CD4-positive, alpha-beta memory T cell (primary cell): ENCODE data around the gene ELMOD1. TPM values are rescaled to one million over a fixed set of nuclear protein-coding genes. Genes with fewer than 3 reads are reported as not detected.

Experiments used
- CTCF ChIA-PET: fragments of 350-600 bp; sonication (Branson Sonifier 250); formaldehyde crosslinking; loops from one replicate; lab custom pipeline; 2021; ENCODE audit warnings: inconsistent platforms; ENCODE audit not compliant: partially characterized antibody; lab: Charles Lee
- POLR2A ChIA-PET: fragments of 350-600 bp; sonication (Branson Sonifier 250); formaldehyde crosslinking; loops from one replicate; lab custom pipeline; 2021; ENCODE audit not compliant: partially characterized antibody; lab: Charles Lee
- DNase-seq, 5 donors: peaks; one replicate each; pipeline versions ENCODE4 v3.0.0 to v3.0.0-alpha.2; 2020 to 2022; ENCODE audit warnings: mixed read lengths in 1 of 5
- H3K27ac ChIP-seq: one replicate; pipeline ENCODE4 v1.7.0; 2013; ENCODE audit warnings: low read depth, low read length
- H3K27me3 ChIP-seq: 2 replicates; pipeline ENCODE4 v1.7.0; 2013; ENCODE audit warnings: mild to moderate bottlenecking, low read length, moderate library complexity; ENCODE audit not compliant: insufficient read depth
- H3K36me3 ChIP-seq: 2 replicates; pipeline ENCODE4 v1.7.0; 2013; ENCODE audit warnings: mild to moderate bottlenecking, low read length, moderate library complexity; ENCODE audit not compliant: insufficient read depth
- H3K4me1 ChIP-seq: 2 replicates; pipeline ENCODE4 v1.7.0; 2013; ENCODE audit warnings: mild to moderate bottlenecking, low read length, moderate library complexity; ENCODE audit not compliant: insufficient read depth
- H3K4me3 ChIP-seq, 2 donors: one replicate each; pipeline ENCODE4 v1.7.0; 2013; ENCODE audit warnings: low read length in 2 of 2, mild to moderate bottlenecking in 1 of 2
- H3K9me3 ChIP-seq, 2 donors: one replicate each; pipeline ENCODE4 v1.7.0; 2013; ENCODE audit warnings: low read length in 2 of 2, control low read depth in 1 of 2; ENCODE audit not compliant: control insufficient read depth in 1 of 2
- H3K27ac Mint-ChIP-seq, 7 donors: one replicate each; pipeline ENCODE4 v1.8.0; 2020 to 2021; ENCODE audit warnings: mixed read lengths in 7 of 7, mild to moderate bottlenecking in 6 of 7, inconsistent platforms in 3 of 7, moderate library complexity in 3 of 7
- H3K27me3 Mint-ChIP-seq, 2 donors: one replicate each; pipeline ENCODE4 v1.8.0; 2020 to 2021; ENCODE audit warnings: mixed read lengths in 2 of 2
- H3K36me3 Mint-ChIP-seq, 2 donors: one replicate each; pipeline ENCODE4 v1.8.0; 2020 to 2021; ENCODE audit warnings: mixed read lengths in 2 of 2, inconsistent platforms in 1 of 2, mild to moderate bottlenecking in 1 of 2
- H3K4me1 Mint-ChIP-seq, 4 donors: one replicate each; pipeline ENCODE4 v1.8.0; 2020 to 2021; ENCODE audit warnings: mixed read lengths in 4 of 4, mild to moderate bottlenecking in 1 of 4
- H3K4me3 Mint-ChIP-seq, 8 donors: one replicate each; pipeline ENCODE4 v1.8.0; 2020 to 2021; ENCODE audit warnings: mixed read lengths in 8 of 8, mild to moderate bottlenecking in 7 of 8, moderate library complexity in 6 of 8, inconsistent platforms in 3 of 8
- H3K9me3 Mint-ChIP-seq, 8 donors: one replicate each; pipeline ENCODE4 v1.8.0; 2020 to 2021; ENCODE audit warnings: mixed read lengths in 8 of 8, mild to moderate bottlenecking in 5 of 8, inconsistent platforms in 3 of 8, moderate library complexity in 1 of 8
- intact Hi-C: fragments of 100-400 bp; cut with micrococcal nuclease; formaldehyde crosslinking; loops from one replicate; pipeline ENCODE4 v1.15.1; 2023
- polyA plus RNA-seq, 2 donors: library from polyadenylated mRNA; unstranded; fragments of 300-500 nt; fragmentation: Illumina TruSeq; gene quantifications; one replicate each; pipeline ENCODE4 v1.2.3, GENCODE V29; 2021
- total RNA-seq, 2 experiments: library from RNA; stranded (reverse); gene quantifications; one replicate each; pipeline ENCODE4 v1.2.3, GENCODE V29; 2021

ELMOD1 gene
- total and polyA plus RNA-seq, 4 experiments from 2014 or later, result not detected

- Mint-ChIP-seq H3K36me3 (no peaks in the 10 kb centered on the region), H3K9me3 (no peaks in the 10 kb centered on the region), H3K27ac (no peak overlapping the region), H3K4me3 (no peak overlapping the region), H3K4me1 (no peaks in the 10 kb centered on the region), H3K27me3 (peaks cover 21 to 25% of the 10 kb centered on the region in 2 donors)
- H3K9me3 ChIP-seq, result no peaks in the 10 kb centered on the region
- H3K27ac ChIP-seq, result no peak overlapping the region
- intact Hi-C loops, result no loop called here
- no peak for DNase-seq
- POLR2A ChIA-PET, result no interaction called here
- H3K4me3 ChIP-seq, result no peak overlapping the region
- CTCF ChIA-PET, result no interaction called here
- no peaks in the 10 kb centered on the region for H3K36me3 ChIP-seq
- no peaks in the 10 kb centered on the region for H3K27me3 ChIP-seq
- no peaks in the 10 kb centered on the region for H3K4me1 ChIP-seq
Measured at GRCh38 chr11:107705027-107705426, 114.1 kb downstream of the ELMOD1 start.

- Mint-ChIP-seq H3K4me3 (no peak overlapping the region), H3K27me3 (peaks cover 19 to 21% of the 10 kb centered on the region in 2 donors), H3K36me3 (no peaks in the 10 kb centered on the region), H3K27ac (no peak overlapping the region), H3K9me3 (no peaks in the 10 kb centered on the region), H3K4me1 (no peaks in the 10 kb centered on the region)
- H3K9me3 ChIP-seq, result no peaks in the 10 kb centered on the region
- DNase-seq, result no peak
- intact Hi-C loops, result no loop called here
- H3K27me3 ChIP-seq, result no peaks in the 10 kb centered on the region
- ChIA-PET POLR2A (no interaction called here), CTCF (no interaction called here)
- no peaks in the 10 kb centered on the region for H3K4me1 ChIP-seq
- H3K27ac ChIP-seq, result no peak overlapping the region
- H3K4me3 ChIP-seq, result no peak overlapping the region
- H3K36me3 ChIP-seq, result no peaks in the 10 kb centered on the region
Measured at GRCh38 chr11:107706531-107706930, 115.6 kb downstream of the ELMOD1 start.

GRCh38 chr11:107707215-107707671 is 116.3 kb downstream of the ELMOD1 start:
- Mint-ChIP-seq H3K9me3 (no peaks in the 10 kb centered on the region), H3K36me3 (no peaks in the 10 kb centered on the region), H3K4me1 (no peaks in the 10 kb centered on the region), H3K27me3 (peaks cover 19 to 21% of the 10 kb centered on the region in 2 donors), H3K4me3 (no peak overlapping the region), H3K27ac (no peak overlapping the region)
- Histone ChIP-seq H3K4me3 (no peak overlapping the region), H3K27ac (no peak overlapping the region), H3K27me3 (no peaks in the 10 kb centered on the region), H3K36me3 (no peaks in the 10 kb centered on the region), H3K4me1 (no peaks in the 10 kb centered on the region), H3K9me3 (no peaks in the 10 kb centered on the region)
- intact Hi-C loops, result no loop called here
- ChIA-PET POLR2A (no interaction called here), CTCF (no interaction called here)
- no peak for DNase-seq

- Histone ChIP-seq H3K27me3 (no peaks in the 10 kb centered on the region), H3K27ac (no peak overlapping the region), H3K36me3 (no peaks in the 10 kb centered on the region), H3K9me3 (no peaks in the 10 kb centered on the region), H3K4me3 (no peak overlapping the region), H3K4me1 (no peaks in the 10 kb centered on the region)
- Mint-ChIP-seq H3K36me3 (no peaks in the 10 kb centered on the region), H3K4me1 (no peaks in the 10 kb centered on the region), H3K27ac (no peak overlapping the region), H3K27me3 (peaks cover 19 to 21% of the 10 kb centered on the region in 2 donors), H3K4me3 (no peak overlapping the region), H3K9me3 (no peaks in the 10 kb centered on the region)
- intact Hi-C loops, result no loop called here
- CTCF ChIA-PET, result no interaction called here
- no peak for DNase-seq
- POLR2A ChIA-PET, result no interaction called here
Measured at GRCh38 chr11:107707807-107708206, 116.9 kb downstream of the ELMOD1 start.

- ChIA-PET CTCF (no interaction called here), POLR2A (no interaction called here)
- no peaks in the 10 kb centered on the region for H3K36me3 ChIP-seq
- intact Hi-C loops, result no loop called here
- no peaks in the 10 kb centered on the region for H3K9me3 Mint-ChIP-seq
- H3K9me3 ChIP-seq, result no peaks in the 10 kb centered on the region
- no peaks in the 10 kb centered on the region for H3K4me1 Mint-ChIP-seq
- no peaks in the 10 kb centered on the region for H3K36me3 Mint-ChIP-seq
- no peak overlapping the region for H3K4me3 Mint-ChIP-seq
- no peaks in the 10 kb centered on the region for H3K4me1 ChIP-seq
- no peak for DNase-seq
- no peaks in the 10 kb centered on the region for H3K27me3 ChIP-seq
- no peak overlapping the region for H3K4me3 ChIP-seq
- H3K27ac Mint-ChIP-seq, result no peak overlapping the region
- peaks cover 13 to 15% of the 10 kb centered on the region in 2 donors for H3K27me3 Mint-ChIP-seq
- no peak overlapping the region for H3K27ac ChIP-seq
Measured at GRCh38 chr11:107708792-107709191, 117.8 kb downstream of the ELMOD1 start.

GRCh38 chr11:107710301-107710700 is 119.4 kb downstream of the ELMOD1 start:
- H3K36me3 ChIP-seq, result no peaks in the 10 kb centered on the region
- Mint-ChIP-seq H3K9me3 (peaks cover 0 to 3% (median 0%) of the 10 kb centered on the region in 8 donors), H3K27me3 (peaks cover 11 to 18% of the 10 kb centered on the region in 2 donors), H3K4me1 (no peaks in the 10 kb centered on the region), H3K4me3 (no peak overlapping the region), H3K36me3 (no peaks in the 10 kb centered on the region), H3K27ac (no peak overlapping the region)
- no peaks in the 10 kb centered on the region for H3K9me3 ChIP-seq
- intact Hi-C loops, result no loop called here
- ChIA-PET POLR2A (no interaction called here), CTCF (no interaction called here)
- H3K27me3 ChIP-seq, result no peaks in the 10 kb centered on the region
- H3K4me3 ChIP-seq, result no peak overlapping the region
- no peak for DNase-seq
- H3K4me1 ChIP-seq, result no peaks in the 10 kb centered on the region
- H3K27ac ChIP-seq, result no peak overlapping the region

- DNase-seq, result no peak
- POLR2A ChIA-PET, result no interaction called here
- Histone ChIP-seq H3K4me1 (no peaks in the 10 kb centered on the region), H3K27me3 (no peaks in the 10 kb centered on the region), H3K36me3 (no peaks in the 10 kb centered on the region), H3K9me3 (no peaks in the 10 kb centered on the region), H3K27ac (no peak within 1 kb of the TSS), H3K4me3 (no peak within 1 kb of the TSS)
- H3K4me3 Mint-ChIP-seq, result no peak within 1 kb of the TSS
- CTCF ChIA-PET, result no interaction called here
- no peaks in the 10 kb centered on the region for H3K4me1 Mint-ChIP-seq
- no peaks in the 10 kb centered on the region for H3K36me3 Mint-ChIP-seq
- H3K27me3 Mint-ChIP-seq, result peaks cover 15 to 23% of the 10 kb centered on the region in 2 donors
- H3K9me3 Mint-ChIP-seq, result peaks cover 0 to 3% (median 0%) of the 10 kb centered on the region in 8 donors
- intact Hi-C loops, result no loop called here
- H3K27ac Mint-ChIP-seq, result no peak within 1 kb of the TSS
Measured at GRCh38 chr11:107711861-107712755, 121.2 kb downstream of the ELMOD1 start, which contains the start of gene SLN. SLN (minus strand) TSS chr11:107712056.
